NK-92 (cell line): ENCODE results near the gene SPRED2.

Experiments used
- DNase-seq: peaks from one replicate; lab custom pipeline; 2025; ENCODE audit not compliant: unreplicated experiment; lab: John Stamatoyannopoulos, UW

The SPRED2 gene

GRCh38 chr2:65388596-65389390, 43.6 kb downstream of the SPRED2 start:
- DNase-seq = no peak

DNA sequence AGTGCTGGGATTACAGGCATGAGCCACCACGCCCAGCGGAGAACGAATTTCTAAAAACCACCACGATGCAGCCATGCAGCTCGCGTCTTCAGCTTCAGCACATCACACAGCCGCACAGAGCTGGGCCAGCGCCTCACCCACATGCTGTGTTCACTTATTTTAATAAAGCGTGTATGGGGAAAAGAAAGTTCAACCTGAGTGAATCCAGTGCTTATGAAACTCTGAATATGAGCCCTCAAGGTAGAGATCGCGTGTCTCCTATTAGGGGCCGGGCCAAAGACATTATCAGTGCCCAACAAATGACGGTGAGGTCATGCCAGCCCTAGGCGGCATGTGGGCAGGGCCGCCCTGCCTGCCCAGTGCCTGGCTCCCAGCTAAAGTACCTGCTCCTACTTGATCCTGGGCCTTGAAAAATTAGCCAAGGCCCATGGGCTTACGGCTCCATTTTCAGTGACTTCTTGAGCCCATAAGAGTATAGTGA, 44.3 kb downstream of the SPRED2 start:
- no peak for DNase-seq

DNA sequence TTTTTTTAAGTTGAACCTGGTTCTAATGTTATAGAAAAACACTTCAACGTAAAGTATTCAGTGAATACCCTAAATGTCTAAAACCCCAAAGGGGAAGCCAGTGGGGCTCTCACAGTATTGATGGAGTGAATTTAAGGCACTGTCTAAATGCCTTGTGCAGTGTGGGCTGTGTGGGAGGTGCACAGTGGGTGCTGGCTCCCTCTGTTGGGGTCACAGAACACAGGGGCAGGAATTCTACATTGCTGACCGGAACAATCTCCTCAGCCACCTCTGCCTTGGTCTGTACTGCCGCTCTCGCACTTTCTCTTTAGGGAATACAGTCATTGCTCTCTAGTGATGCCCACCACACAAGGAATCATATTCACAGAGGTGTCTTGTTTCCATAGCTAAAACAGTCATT, 45.4 kb downstream of the SPRED2 start:
- no peak for DNase-seq

- no peak for DNase-seq
Observed at GRCh38 chr2:65386344-65386743, 46.1 kb downstream of the SPRED2 start.

DNA sequence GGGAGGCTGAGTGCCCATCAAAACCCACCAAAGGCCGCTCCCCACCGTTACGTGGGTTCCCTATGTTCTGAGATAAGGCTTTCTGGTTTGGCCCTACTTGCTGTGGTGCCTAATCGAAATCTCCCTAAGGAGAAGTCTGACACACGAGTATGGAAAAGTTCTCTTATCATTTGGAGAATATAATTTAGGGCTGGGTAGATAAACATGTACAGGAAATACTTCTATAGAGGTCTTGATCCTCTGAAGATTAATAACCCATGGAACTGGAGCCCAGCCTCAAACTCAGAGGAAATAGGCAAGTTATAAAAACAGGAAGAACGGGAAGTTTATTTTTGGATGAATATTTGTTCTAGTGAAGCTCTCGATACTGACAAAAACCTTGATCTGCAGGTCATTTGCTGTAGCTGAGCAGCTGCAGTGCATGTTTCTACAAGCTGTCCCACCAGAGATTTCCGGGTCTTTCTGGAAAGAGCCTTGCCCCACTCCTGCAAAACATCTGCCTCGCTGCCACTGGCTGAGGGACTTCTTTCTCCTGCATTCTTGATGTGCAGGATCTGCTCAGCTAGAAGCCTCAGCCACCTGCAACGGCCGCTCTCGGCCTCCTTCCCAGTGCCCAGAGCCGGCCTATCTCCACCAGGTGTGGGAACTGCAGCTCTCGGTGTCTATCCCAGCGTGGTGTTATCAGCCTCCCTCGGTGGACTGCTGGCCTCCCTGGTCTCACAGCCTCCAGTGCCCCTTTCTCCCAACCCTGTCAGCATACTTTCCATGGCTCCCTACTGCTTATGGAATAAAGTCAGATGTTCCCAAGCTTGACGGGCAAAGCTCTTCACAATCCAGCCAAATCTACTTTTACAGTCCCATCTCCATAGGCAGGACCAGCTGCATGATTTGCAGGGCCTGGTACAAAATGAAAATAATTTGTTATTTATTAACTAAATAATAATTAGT, 48.6 kb downstream of the SPRED2 start:
- DNase-seq = no peak

GRCh38 chr2:65382776-65383357, 49.5 kb downstream of the SPRED2 start:
- no peak for DNase-seq

GRCh38 chr2:65382323-65382722, 50.1 kb downstream of the SPRED2 start:
- DNase-seq = no peak

- DNase-seq = no peak
Observed at GRCh38 chr2:65381607-65382051, 50.8 kb downstream of the SPRED2 start.

- DNase-seq = no peak
Observed at GRCh38 chr2:65380255-65380654, 52.1 kb downstream of the SPRED2 start.

GRCh38 chr2:65379721-65380171, 52.7 kb downstream of the SPRED2 start:
- DNase-seq = no peak

GRCh38 chr2:65379223-65379622, 53.2 kb downstream of the SPRED2 start:
- DNase-seq = no peak

GRCh38 chr2:65378290-65378689, 54.1 kb downstream of the SPRED2 start:
- DNase-seq = no peak

GRCh38 chr2:65377556-65378192, 54.7 kb downstream of the SPRED2 start:
- DNase-seq = no peak

GRCh38 chr2:65375723-65376122, 56.7 kb downstream of the SPRED2 start:
- DNase-seq = no peak

GRCh38 chr2:65374999-65375398, 57.4 kb downstream of the SPRED2 start:
- no peak for DNase-seq

DNA sequence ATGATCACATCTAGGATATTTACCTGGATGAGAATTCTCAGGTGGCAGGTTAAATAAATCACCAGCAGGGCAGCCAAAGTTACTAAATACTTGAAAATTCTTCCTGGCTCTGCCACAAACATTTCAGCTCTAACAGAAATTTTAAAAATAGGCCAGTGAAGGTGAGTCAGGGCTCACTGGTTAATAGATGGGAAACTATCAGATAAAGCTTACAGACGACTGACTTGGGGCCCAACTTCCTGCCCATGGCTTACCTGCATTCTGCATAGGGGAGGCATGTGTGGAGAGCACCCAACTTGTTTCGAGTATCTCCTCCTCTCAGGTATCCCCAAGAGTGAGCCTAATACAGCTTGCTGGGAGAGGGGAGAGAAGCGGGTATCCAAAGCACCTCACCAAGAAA, 57.8 kb downstream of the SPRED2 start:
- no peak for DNase-seq

DNA sequence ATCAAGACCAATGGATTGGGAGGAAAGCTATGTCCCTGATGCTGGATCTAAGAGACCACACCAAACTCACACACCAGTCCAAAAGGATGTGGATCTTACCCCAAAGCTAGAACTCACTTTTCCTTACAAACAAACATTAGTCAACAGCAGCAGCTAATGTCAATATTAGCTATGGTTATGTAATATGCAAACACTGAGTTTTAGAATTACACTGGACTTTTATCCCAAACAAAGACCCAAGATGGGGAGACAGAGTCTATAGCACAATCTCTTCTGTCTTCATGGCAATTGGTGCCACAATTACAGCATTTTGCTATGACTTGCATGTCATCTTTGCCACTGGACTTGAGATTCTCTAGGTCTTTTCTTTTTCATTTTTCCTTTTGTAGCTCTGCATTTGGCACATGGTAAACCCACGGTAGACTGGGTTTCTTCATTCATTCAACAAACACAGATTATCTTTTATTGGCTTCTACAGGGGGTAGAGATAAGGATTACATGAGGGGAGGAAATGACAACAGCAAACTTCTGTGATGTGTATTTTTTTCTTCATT, 59.0 kb downstream of the SPRED2 start:
- no peak for DNase-seq

DNA sequence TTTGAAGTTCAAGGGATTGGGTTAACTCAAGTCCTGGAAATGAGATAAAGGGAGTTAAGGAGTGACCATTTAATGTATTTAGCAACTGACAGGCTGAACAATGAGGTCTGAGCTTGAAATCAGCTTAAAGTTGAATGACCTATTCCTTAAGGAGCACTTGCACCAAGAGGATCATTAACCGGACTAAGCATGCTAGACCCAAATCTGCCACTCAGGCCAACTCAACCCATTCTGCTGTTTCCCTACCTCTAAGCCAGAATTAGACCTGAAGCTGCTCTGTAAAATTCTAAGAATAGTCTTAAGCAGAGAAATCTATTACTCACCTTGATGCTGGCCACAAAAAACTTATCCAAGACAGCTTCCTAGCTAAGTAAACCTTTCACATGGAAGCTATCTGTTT, 59.8 kb downstream of the SPRED2 start:
- DNase-seq = no peak

DNA sequence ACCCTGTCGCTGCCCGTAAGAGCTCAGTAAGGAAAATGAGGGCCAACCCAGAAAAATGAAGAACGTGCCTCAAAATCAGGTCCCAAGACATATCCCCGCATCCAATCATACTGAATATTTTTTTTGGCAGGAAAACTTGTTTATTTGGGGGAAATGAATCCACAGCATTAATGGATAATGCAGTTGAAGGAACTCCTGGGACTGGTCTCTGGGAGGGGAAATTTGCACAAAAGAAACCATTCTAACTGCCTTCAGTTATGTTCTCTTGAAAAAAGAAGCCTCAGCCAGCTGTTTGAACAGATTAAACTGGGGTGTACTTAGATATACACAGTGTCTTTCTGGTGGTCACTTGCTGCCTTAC, 61.3 kb downstream of the SPRED2 start:
- no peak for DNase-seq

GRCh38 chr2:65370387-65371073, 61.9 kb downstream of the SPRED2 start:
- DNase-seq = no peak
